A549 (cell line): ENCODE results near the gene DEFB124.
"Not testable (repeated sequence)": the region's sequence is repeated elsewhere in the genome, so short reads cannot be mapped to it uniquely, and the experiment has no call there.

Experiments
- CBX2 ChIP-seq: fragments of 200-600 bp; sonication (generic); IDR thresholded peaks from 2 replicates; pipeline ENCODE4 v1.6.1; 2016; ENCODE audit warnings: low read depth, mild to moderate bottlenecking, borderline replicate concordance
- CHD4 ChIP-seq: fragments of 200-600 bp; sonication (generic); IDR thresholded peaks from 2 replicates; pipeline ENCODE4 v1.6.1; 2016; ENCODE audit warnings: antibody characterized with exemption, mild to moderate bottlenecking, borderline replicate concordance
- CTCF ChIP-seq: fragments of >200 bp; sonication (Bioruptor Twin); formaldehyde crosslinking; IDR thresholded peaks from 3 replicates; pipeline ENCODE4 v1.5.1; 2016
- EP300 ChIP-seq, 2 experiments: fragments of >200 bp; sonication (Bioruptor Twin); formaldehyde crosslinking; IDR thresholded peaks; 2 replicates in 1 of 2; 3 replicates in 1 of 2; pipeline ENCODE4 v1.6.1; 2016 to 2017
- HOXA7 ChIP-seq: fragments of 250-450 bp; sonication (Bioruptor Pico); IDR thresholded peaks from 2 replicates; pipeline ENCODE4 v1.5.0; 2020; ENCODE audit warnings: mild to moderate bottlenecking, moderate library complexity
- JUN ChIP-seq, 2 experiments: fragments of >200 bp; sonication (Bioruptor Twin); formaldehyde crosslinking; IDR thresholded peaks; 2 replicates in 1 of 2; 3 replicates in 1 of 2; pipeline ENCODE4 v1.6.1; 2016 to 2017
- KDM1A ChIP-seq: fragments of 200-600 bp; sonication (generic); IDR thresholded peaks from 2 replicates; pipeline ENCODE4 v1.6.1; 2016; ENCODE audit warnings: low read depth, mild to moderate bottlenecking
- MAX ChIP-seq: IDR thresholded peaks from 2 replicates; pipeline ENCODE4 v1.6.1; 2012
- POLR2A ChIP-seq: IDR thresholded peaks from 2 replicates; pipeline ENCODE4 v1.6.1; 2012; ENCODE audit warnings: mild to moderate bottlenecking, low read length
- USF2 ChIP-seq: fragments of 450-650 bp; IDR thresholded peaks from 2 replicates; pipeline ENCODE4 v1.6.1; 2014; ENCODE audit warnings: antibody characterized with exemption
- ZFP36 ChIP-seq: fragments of 450-650 bp; IDR thresholded peaks from 2 replicates; pipeline ENCODE4 v1.6.1; 2014; ENCODE audit warnings: borderline replicate concordance; ENCODE audit not compliant: partially characterized antibody
- ZNF302 ChIP-seq: fragments of 250-450 bp; sonication (Bioruptor Pico); IDR thresholded peaks from 2 replicates; pipeline ENCODE4 v1.9.0; 2021; ENCODE audit warnings: inconsistent platforms, mild to moderate bottlenecking, moderate library complexity

- not testable (repeated sequence) for TF ChIP-seq CTCF; MAX; ZNF302 (CRISPR knock-in tag); CHD4; POLR2A; JUN (IDR thresholded peaks at IDR 0.05); HOXA7 (CRISPR knock-in tag); EP300 (IDR thresholded peaks at IDR 0.05); CBX2; USF2; KDM1A; ZFP36
These were observed 47.9 kb downstream of the DEFB124 start for GRCh38 chr20:31426891-31427551.
